Epithelial cell of esophagus (primary cell): ENCODE results near the gene EMID1.

ENCODE experiments used
- DNase-seq: peaks from one replicate; pipeline ENCODE4 v3.0.0; 2010; ENCODE audit warnings: low read depth
- H3K4me3 ChIP-seq: 2 replicates; pipeline ENCODE4 v1.5.1; 2011; ENCODE audit warnings: mild to moderate bottlenecking, low read length, control low read depth
- CTCF ChIP-seq: IDR thresholded peaks from 2 replicates; pipeline ENCODE4 v1.5.1; 2011; ENCODE audit warnings: low read depth, mild to moderate bottlenecking, low read length, control low read depth, inconsistent platforms; ENCODE audit not compliant: insufficient read depth; ENCODE audit errors: missing control alignments

Gene EMID1

GRCh38 chr22:29269230-29269604 lies 63.5 kb downstream of the EMID1 start:
- H3K4me3 ChIP-seq, result peak overlapping the region; percentile 85
- DNase-seq, result no peak
- TF ChIP-seq CTCF, result no peak

GRCh38 chr22:29269731-29270474 lies 64.2 kb downstream of the EMID1 start:
- TF ChIP-seq CTCF, result no peak
- H3K4me3 ChIP-seq, result peak overlapping the region; percentile 85
- DNase-seq, result peak; percentile 14

- no peak for TF ChIP-seq CTCF
- DNase-seq, result peak; percentile 23
- H3K4me3 ChIP-seq, result peak overlapping the region; percentile 85
These were observed 65.0 kb downstream of the EMID1 start for GRCh38 chr22:29270475-29271271.

- TF ChIP-seq CTCF, result no peak
- no peak overlapping the region for H3K4me3 ChIP-seq
- no peak for DNase-seq
These were observed 66.9 kb downstream of the EMID1 start for GRCh38 chr22:29272624-29273023.

GRCh38 chr22:29275167-29275566 lies 69.5 kb downstream of the EMID1 start:
- no peak for DNase-seq
- no peak for TF ChIP-seq CTCF
- no peak overlapping the region for H3K4me3 ChIP-seq

- H3K4me3 ChIP-seq, result no peak overlapping the region
- no peak for TF ChIP-seq CTCF
- DNase-seq, result no peak
These were observed 70.3 kb downstream of the EMID1 start for GRCh38 chr22:29275819-29276565.
